ENCODE results near the gene PACRG. TPM values are rescaled to one million over a fixed set of nuclear protein-coding genes. Genes with fewer than 3 reads are reported as not detected.

The PACRG gene
- polyA plus RNA-seq, 1 of the 3 experiments (the other 2 are of a cell fraction): 0.56 TPM

DNA sequence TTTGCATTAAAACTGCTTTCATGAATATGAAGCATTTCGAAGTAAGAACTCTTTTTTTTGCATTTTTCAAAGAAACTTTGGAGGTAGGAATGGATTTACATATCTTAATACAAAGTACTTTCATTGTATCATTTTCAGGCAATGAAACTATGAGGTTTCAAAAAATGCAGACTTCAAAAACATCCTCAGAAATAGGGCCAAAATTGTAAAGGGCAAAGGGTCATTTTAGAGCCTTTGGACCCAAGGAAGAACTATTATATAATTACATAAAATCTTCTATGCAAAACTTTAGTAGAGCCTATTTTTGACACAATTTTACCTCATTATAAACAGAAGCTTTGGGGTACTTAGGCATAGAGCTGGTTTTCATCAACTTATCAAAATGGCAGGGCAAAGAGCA lies 5.1 kb upstream of the PACRG start:
- Histone ChIP-seq H4K20me1 (ENCODE audit: insufficient read depth) (no peaks in the 10 kb centered on the region), H3K9me3 (no peaks in the 10 kb centered on the region), H3K36me3 (replicated peaks in 1 of 2; ENCODE audit: control insufficient read depth in 1 of 2, insufficient read depth in 2 of 2, low read length in 1 of 2) (no peaks in the 10 kb centered on the region), H3K9me2 (no peaks in the 10 kb centered on the region), H2AFZ (ENCODE audit: low read depth) (no peak overlapping the region), H3K4me1 (ENCODE audit: control insufficient read depth in 1 of 2, insufficient read depth in 2 of 2, low read depth in 1 of 2, low read length in 1 of 2) (peaks cover 0 to 6% of the 10 kb centered on the region in 2 experiments; a peak in 3 of 4 replicates), H3K4me3 (ENCODE audit: low read depth in 2 of 2, low read length in 1 of 2) (no peak overlapping the region), H3K79me2 (ENCODE audit: insufficient read depth) (no peaks in the 10 kb centered on the region), H3K27ac (ENCODE audit: low read depth in 2 of 2, low read length in 1 of 2) (no peak overlapping the region), H3K4me2 (no peak overlapping the region), H3F3A (replicated peaks; ENCODE audit: insufficient read depth) (no peaks in the 10 kb centered on the region), H3K27me3 (ENCODE audit: insufficient read depth) (no peaks in the 10 kb centered on the region), H3K9ac (no peak overlapping the region)
- ChIA-PET POLR2A (no interaction called here), CTCF (interaction anchor here (0.5 kb wide), 1 partner anchor 12 kb away, joined by 3 read pairs; no protein-coding TSS in a partner anchor)
- WGBS (ENCODE audit: low lambda C conversion rate): 40% methylated on average over 1 of the region's 1 CpG
- no peak for DNase-seq
- no peak for TF ChIP-seq MEF2A (IDR thresholded peaks at IDR 0.05; ENCODE audit: borderline replicate concordance, low read depth)
- TF ChIP-seq, protein P1, sequence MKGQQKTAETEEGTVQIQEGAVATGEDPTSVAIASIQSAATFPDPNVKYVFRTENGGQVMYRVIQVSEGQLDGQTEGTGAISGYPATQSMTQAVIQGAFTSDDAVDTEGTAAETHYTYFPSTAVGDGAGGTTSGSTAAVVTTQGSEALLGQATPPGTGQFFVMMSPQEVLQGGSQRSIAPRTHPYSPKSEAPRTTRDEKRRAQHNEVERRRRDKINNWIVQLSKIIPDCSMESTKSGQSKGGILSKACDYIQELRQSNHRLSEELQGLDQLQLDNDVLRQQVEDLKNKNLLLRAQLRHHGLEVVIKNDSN (IDR thresholded peaks at IDR 0.05; ENCODE audit: borderline replicate concordance, low read depth): no peak
- no peak for TF ChIP-seq TCF12 (IDR thresholded peaks at IDR 0.05)
- TF ChIP-seq, protein P2, sequence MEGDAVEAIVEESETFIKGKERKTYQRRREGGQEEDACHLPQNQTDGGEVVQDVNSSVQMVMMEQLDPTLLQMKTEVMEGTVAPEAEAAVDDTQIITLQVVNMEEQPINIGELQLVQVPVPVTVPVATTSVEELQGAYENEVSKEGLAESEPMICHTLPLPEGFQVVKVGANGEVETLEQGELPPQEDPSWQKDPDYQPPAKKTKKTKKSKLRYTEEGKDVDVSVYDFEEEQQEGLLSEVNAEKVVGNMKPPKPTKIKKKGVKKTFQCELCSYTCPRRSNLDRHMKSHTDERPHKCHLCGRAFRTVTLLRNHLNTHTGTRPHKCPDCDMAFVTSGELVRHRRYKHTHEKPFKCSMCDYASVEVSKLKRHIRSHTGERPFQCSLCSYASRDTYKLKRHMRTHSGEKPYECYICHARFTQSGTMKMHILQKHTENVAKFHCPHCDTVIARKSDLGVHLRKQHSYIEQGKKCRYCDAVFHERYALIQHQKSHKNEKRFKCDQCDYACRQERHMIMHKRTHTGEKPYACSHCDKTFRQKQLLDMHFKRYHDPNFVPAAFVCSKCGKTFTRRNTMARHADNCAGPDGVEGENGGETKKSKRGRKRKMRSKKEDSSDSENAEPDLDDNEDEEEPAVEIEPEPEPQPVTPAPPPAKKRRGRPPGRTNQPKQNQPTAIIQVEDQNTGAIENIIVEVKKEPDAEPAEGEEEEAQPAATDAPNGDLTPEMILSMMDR (IDR thresholded peaks at IDR 0.05): no peak
- TF ChIP-seq SMC3 (IDR thresholded peaks at IDR 0.05; ENCODE audit: low read depth, low read length): no peak
- TF ChIP-seq TAF1 (IDR thresholded peaks at IDR 0.05; ENCODE audit: borderline replicate concordance, low read depth, low read length): no peak
- no peak for TF ChIP-seq MXI1 (IDR thresholded peaks at IDR 0.05; ENCODE audit: low read depth, low read length)
- TF ChIP-seq NRF1 (IDR thresholded peaks at IDR 0.05; ENCODE audit: low read depth, low read length): no peak
- TF ChIP-seq FOSL2 (IDR thresholded peaks at IDR 0.05; ENCODE audit: borderline replicate concordance, low read depth): no peak
- no peak for TF ChIP-seq TEAD4 (IDR thresholded peaks at IDR 0.05; ENCODE audit: borderline replicate concordance, insufficient read depth)
- TF ChIP-seq, protein P3, sequence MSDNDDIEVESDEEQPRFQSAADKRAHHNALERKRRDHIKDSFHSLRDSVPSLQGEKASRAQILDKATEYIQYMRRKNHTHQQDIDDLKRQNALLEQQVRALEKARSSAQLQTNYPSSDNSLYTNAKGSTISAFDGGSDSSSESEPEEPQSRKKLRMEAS (IDR thresholded peaks at IDR 0.05; ENCODE audit: low read depth): no peak
- TF ChIP-seq, protein P4, sequence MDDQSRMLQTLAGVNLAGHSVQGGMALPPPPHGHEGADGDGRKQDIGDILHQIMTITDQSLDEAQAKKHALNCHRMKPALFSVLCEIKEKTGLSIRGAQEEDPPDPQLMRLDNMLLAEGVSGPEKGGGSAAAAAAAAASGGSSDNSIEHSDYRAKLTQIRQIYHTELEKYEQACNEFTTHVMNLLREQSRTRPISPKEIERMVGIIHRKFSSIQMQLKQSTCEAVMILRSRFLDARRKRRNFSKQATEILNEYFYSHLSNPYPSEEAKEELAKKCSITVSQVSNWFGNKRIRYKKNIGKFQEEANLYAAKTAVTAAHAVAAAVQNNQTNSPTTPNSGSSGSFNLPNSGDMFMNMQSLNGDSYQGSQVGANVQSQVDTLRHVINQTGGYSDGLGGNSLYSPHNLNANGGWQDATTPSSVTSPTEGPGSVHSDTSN (IDR thresholded peaks at IDR 0.05): no peak
- no peak for TF ChIP-seq NFIC (IDR thresholded peaks at IDR 0.05; ENCODE audit: borderline replicate concordance)
- TF ChIP-seq RAD21 (IDR thresholded peaks at IDR 0.05; ENCODE audit: low read length): no peak
- TF ChIP-seq POLR2AphosphoS5 (IDR thresholded peaks at IDR 0.05; ENCODE audit: low read depth, low read length): no peak
- no peak for TF ChIP-seq ELF1 (IDR thresholded peaks at IDR 0.05)
- no peak for TF ChIP-seq JUND (IDR thresholded peaks at IDR 0.05)
- TF ChIP-seq GABPA (IDR thresholded peaks at IDR 0.05; ENCODE audit: low read depth): no peak
- TF ChIP-seq YY1 (IDR thresholded peaks at IDR 0.05; ENCODE audit: low read depth): no peak
- TF ChIP-seq, protein P5, sequence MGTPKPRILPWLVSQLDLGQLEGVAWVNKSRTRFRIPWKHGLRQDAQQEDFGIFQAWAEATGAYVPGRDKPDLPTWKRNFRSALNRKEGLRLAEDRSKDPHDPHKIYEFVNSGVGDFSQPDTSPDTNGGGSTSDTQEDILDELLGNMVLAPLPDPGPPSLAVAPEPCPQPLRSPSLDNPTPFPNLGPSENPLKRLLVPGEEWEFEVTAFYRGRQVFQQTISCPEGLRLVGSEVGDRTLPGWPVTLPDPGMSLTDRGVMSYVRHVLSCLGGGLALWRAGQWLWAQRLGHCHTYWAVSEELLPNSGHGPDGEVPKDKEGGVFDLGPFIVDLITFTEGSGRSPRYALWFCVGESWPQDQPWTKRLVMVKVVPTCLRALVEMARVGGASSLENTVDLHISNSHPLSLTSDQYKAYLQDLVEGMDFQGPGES (IDR thresholded peaks at IDR 0.05; ENCODE audit: low read depth, low read length): no peak
